ENCODE results near the gene CTTN.

DNA sequence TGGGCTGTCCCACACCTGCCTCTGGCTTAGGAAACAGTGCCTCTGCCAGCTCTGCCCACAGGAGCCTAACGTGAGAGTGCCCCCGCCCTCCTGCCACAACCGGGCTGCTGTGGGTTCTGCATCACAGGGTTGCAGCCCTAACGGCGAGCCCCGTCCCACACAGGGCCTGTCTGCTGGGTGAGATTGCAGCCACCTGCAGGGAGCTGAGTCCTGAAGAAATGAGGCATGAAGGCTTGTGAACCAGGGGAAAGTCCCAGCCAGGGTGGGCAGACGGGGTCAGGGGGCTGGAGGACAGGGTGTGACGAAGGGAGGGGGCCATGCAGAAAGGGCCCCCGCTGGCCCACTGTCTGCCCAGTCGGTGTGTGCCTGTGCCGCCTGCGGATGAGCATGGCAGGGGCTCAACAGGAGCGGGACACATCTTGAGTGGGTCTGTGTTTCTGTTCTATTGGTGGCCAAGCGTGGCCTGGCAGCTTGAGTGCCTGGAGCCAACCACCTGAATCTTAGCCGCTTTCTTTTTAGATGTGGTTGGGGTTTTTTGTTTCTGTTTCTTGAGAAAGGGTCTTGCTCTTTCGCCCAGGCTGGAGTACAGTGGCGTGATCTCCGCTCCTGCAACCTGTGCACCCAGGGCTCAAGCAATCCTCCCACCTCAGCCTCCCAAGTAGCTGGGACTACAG, 38.9 kb downstream of the CTTN start:
- TF ChIP-seq, protein P1, sequence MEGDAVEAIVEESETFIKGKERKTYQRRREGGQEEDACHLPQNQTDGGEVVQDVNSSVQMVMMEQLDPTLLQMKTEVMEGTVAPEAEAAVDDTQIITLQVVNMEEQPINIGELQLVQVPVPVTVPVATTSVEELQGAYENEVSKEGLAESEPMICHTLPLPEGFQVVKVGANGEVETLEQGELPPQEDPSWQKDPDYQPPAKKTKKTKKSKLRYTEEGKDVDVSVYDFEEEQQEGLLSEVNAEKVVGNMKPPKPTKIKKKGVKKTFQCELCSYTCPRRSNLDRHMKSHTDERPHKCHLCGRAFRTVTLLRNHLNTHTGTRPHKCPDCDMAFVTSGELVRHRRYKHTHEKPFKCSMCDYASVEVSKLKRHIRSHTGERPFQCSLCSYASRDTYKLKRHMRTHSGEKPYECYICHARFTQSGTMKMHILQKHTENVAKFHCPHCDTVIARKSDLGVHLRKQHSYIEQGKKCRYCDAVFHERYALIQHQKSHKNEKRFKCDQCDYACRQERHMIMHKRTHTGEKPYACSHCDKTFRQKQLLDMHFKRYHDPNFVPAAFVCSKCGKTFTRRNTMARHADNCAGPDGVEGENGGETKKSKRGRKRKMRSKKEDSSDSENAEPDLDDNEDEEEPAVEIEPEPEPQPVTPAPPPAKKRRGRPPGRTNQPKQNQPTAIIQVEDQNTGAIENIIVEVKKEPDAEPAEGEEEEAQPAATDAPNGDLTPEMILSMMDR (IDR thresholded peaks at IDR 0.05): no peak
- TF ChIP-seq POLR2A (IDR thresholded peaks at IDR 0.05): no peak
- TF ChIP-seq POLR2AphosphoS5 (IDR thresholded peaks at IDR 0.05): no peak

Data from suprapubic skin (tissue), 4 donors.